Spinal cord (tissue), 10 donors: ENCODE data around the gene XYLT1. TPM values are rescaled to one million over a fixed set of nuclear protein-coding genes. Genes with fewer than 3 reads are reported as not detected.
A peak's percentile ranks its signal among the peaks of the same experiment; 100 is the strongest.
"Not testable (repeated sequence)": the region's sequence is repeated elsewhere in the genome, so short reads cannot be mapped to it uniquely, and the experiment has no call there.

Source experiments
- DNase-seq, 6 donors: peaks; one replicate each; pipeline versions ENCODE4 v3.0.0 to v3.0.0-alpha.2; 2013 to 2015; ENCODE audit warnings: low spot score in 6 of 6, low read depth in 4 of 6
- H3K27ac ChIP-seq: one replicate; pipeline ENCODE4 v1.5.1; 2013; ENCODE audit warnings: low read depth, low read length, control low read depth
- H3K27me3 ChIP-seq: one replicate; pipeline ENCODE4 v1.6.1; 2013; ENCODE audit warnings: low read length; ENCODE audit not compliant: control insufficient read depth, insufficient read depth
- H3K36me3 ChIP-seq: one replicate; pipeline ENCODE4 v1.6.1; 2013; ENCODE audit warnings: low read length; ENCODE audit not compliant: control insufficient read depth, insufficient read depth
- H3K4me1 ChIP-seq: one replicate; pipeline ENCODE4 v1.6.1; 2013; ENCODE audit warnings: low read length; ENCODE audit not compliant: control insufficient read depth, insufficient read depth
- H3K4me3 ChIP-seq: one replicate; pipeline ENCODE4 v1.5.1; 2013; ENCODE audit warnings: low read depth, low read length, control low read depth
- H3K9me3 ChIP-seq: one replicate; pipeline ENCODE4 v1.6.1; 2013; ENCODE audit warnings: low read length; ENCODE audit not compliant: control insufficient read depth, insufficient read depth
- WGBS: methylation state at CpG from one replicate; pipeline ENCODE4 v1.1.5; 2013; ENCODE audit warnings: missing lambda C conversion rate; ENCODE audit not compliant: insufficient coverage; 5-methylcytosine and 5-hydroxymethylcytosine counted together
- polyA plus RNA-seq, 2 donors: library from polyadenylated mRNA; unstranded; fragments of 120-200 nt; gene quantifications; one replicate each; pipeline ENCODE4 v1.2.1, GENCODE V29; 2013; ENCODE audit not compliant: insufficient read length in 2 of 2
- total RNA-seq, 2 donors: library from RNA; depleted of rRNA in 1 of 2; stranded (reverse); fragments of 120-200 nt in 1 of 2; fragments of >200 nt in 1 of 2; gene quantifications; one replicate each; pipeline versions ENCODE4 v1.2.3 to v1.2.4, GENCODE V29; 2013 to 2014
- donor health status: healthy.

Gene XYLT1
- total and polyA plus RNA-seq, 4 donors, result 13.0 to 17.0 (median 15.2) TPM

DNA sequence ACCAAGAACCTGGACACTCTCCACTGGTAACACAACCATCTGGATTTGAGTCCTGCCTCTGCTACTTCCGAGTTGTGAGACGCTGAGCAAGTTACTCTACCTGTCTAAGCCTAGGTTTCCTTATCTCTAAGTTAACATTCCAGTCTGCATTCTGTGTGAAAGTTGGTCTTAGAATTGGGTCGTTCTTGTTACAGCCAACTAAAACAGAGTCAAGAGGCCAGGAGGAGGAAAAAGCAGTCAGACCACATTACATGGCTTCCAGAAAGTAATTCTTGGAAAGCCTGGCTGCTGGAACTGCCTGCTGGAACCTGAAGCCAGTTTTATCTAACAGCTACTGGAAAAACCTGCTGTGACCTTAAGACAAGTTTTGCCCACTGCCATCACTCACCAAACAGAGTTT is 38.4 kb upstream of the XYLT1 start:
- DNase-seq, result no peak
- H3K4me3 ChIP-seq, result no peak overlapping the region
- no peaks in the 10 kb centered on the region for H3K36me3 ChIP-seq
- H3K9me3 ChIP-seq, result no peaks in the 10 kb centered on the region
- H3K27ac ChIP-seq, result no peak overlapping the region
- no peaks in the 10 kb centered on the region for H3K27me3 ChIP-seq
- no CpG with 5 or more reads among the region's 3 CpGs for WGBS
- no peaks in the 10 kb centered on the region for H3K4me1 ChIP-seq

DNA sequence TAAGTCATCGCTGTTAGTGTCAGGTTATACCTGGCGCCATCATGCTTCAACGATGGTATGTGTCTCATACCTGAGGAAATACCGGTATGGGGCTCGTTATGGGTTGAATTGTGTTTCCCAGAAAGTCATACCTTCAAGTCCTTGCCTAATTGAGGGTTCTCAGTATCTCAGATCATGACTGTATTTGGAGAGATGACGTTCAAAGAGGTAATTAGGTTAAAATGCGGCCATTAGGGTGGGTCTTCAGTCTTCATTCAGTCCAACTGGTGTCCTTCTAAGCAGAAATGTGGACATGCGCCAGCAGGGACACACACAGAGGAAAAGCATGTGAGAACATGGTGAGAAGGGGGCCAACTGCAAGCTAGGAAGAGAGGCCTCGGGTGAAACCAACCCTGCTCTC is 37.5 kb upstream of the XYLT1 start:
- H3K27ac ChIP-seq, result no peak overlapping the region
- 92% methylated on average over 8 of the region's 9 CpGs for WGBS
- H3K9me3 ChIP-seq, result no peaks in the 10 kb centered on the region
- H3K36me3 ChIP-seq, result no peaks in the 10 kb centered on the region
- H3K4me3 ChIP-seq, result no peak overlapping the region
- H3K27me3 ChIP-seq, result no peaks in the 10 kb centered on the region
- DNase-seq, result no peak
- no peaks in the 10 kb centered on the region for H3K4me1 ChIP-seq

DNA sequence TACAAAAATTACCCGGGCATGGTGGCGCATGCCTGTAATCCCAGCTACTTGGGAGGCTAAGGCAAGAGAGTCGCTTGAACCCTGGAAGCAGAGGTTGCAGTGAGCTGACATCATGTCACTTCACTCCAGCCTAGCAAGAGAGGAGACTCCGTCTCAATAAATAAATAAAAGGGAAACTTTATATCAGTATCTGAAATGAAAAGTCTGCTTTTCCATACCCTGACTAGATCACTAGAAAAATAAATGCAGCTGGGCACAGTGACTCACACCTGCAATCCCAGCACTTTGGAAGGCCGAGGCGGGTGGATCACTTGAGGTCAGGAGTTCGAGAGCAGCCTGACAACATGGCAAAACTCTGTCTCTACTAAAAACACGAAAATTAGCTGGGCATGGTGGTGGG is 36.8 kb upstream of the XYLT1 start:
- not testable (repeated sequence) for H3K27me3 ChIP-seq, H3K4me3 ChIP-seq, H3K4me1 ChIP-seq, H3K36me3 ChIP-seq, H3K27ac ChIP-seq, DNase-seq, H3K9me3 ChIP-seq
- WGBS, result 66% methylated on average over 4 of the region's 8 CpGs

DNA sequence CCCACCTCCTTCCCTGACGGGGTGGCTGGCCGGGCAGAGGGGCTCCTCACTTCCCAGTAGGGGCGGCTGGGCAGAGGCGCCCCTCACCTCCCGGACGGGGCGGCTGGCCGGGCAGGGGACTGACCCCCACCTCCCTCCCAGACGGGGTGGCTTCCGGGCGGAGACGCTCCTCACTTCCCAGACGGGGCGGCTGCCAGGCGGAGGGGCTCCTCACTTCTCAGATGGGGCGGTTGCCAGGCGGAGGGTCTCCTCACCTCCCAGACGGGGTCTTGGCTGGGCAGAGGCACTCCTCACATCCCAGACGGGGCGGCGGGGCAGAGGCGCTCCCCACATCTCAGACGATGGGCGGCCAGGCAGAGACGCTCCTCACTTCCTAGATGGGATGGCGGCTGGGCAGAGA is 35.1 kb upstream of the XYLT1 start:
- H3K9me3 ChIP-seq, H3K27me3 ChIP-seq, H3K36me3 ChIP-seq, H3K4me1 ChIP-seq, H3K27ac ChIP-seq, DNase-seq, H3K4me3 ChIP-seq: not testable (repeated sequence)
- WGBS, result 93% methylated on average over 9 of the region's 26 CpGs

DNA sequence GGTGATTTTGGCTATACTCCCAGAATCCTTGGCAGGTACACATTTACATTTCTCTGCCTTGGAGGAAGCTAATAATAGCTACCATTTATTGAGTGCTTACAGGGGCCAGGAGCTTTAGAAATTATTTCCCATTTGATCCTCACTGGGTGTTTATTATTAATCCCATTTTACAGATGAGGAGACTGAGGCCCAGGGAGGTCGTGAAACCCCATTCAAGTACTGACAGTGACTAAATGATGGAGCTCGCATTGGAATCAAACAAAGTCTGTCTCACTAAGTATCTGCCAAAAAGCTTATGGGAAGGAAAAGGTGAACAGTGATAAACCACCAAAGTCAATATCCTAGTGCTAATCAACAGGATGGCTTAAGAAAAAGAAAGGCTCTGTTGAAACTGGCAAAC is 33.3 kb upstream of the XYLT1 start:
- Histone ChIP-seq H3K9me3 (no peaks in the 10 kb centered on the region), H3K4me3 (no peak overlapping the region), H3K4me1 (no peaks in the 10 kb centered on the region), H3K27ac (no peak overlapping the region), H3K36me3 (no peaks in the 10 kb centered on the region), H3K27me3 (no peaks in the 10 kb centered on the region)
- peak in 1 of 6 donors; percentile 29 for DNase-seq
- WGBS, result no CpG with 5 or more reads among the region's 2 CpGs

DNA sequence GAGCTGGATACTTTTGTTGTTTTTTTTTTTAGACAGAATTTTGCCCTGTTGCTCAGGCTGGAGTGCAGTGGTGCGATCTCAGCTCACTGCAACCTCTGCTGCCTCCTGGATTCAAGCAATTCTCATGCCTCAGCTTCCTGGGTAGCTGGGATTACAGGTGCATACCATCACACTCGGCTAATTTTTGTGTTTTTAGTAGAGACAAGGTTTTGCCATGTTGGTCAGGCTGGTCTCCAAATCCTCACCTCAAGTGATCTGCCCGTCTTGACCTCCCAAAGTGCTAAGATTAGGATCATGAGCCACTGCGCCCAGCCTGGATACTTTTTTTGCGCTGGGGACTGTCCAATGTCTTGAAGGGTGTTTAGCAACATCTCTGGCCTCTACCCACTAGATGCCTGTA is 32.6 kb upstream of the XYLT1 start:
- no peaks in the 10 kb centered on the region for H3K36me3 ChIP-seq
- H3K4me3 ChIP-seq, result no peak overlapping the region
- H3K27me3 ChIP-seq, result no peaks in the 10 kb centered on the region
- H3K9me3 ChIP-seq, result no peaks in the 10 kb centered on the region
- WGBS, result 89% methylated on average over 4 of the region's 5 CpGs
- no peak for DNase-seq
- no peaks in the 10 kb centered on the region for H3K4me1 ChIP-seq
- H3K27ac ChIP-seq, result no peak overlapping the region

DNA sequence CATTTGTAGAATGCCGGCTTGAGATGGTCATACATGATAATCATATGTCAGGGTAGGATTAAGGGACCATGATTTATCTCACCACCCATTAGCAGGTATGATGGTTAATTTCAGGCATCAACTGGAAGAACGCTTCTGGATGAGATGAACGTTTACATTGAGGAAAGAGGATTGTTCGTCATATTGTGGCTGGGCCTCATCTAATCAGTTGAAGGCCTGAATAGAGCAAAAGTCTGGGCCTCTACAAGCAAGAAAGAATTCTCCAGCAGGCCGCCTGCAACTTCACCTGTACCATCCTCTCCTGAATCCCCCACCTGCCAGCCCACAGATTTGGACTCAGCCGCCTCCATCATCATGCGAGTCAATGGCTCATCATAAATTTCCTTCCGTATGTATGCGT is 30.6 kb upstream of the XYLT1 start:
- no peak overlapping the region for H3K27ac ChIP-seq
- H3K27me3 ChIP-seq, result no peaks in the 10 kb centered on the region
- H3K9me3 ChIP-seq, result no peaks in the 10 kb centered on the region
- H3K4me3 ChIP-seq, result no peak overlapping the region
- H3K4me1 ChIP-seq, result no peaks in the 10 kb centered on the region
- DNase-seq, result no peak
- WGBS, result 83% methylated on average over 8 of the region's 9 CpGs
- no peaks in the 10 kb centered on the region for H3K36me3 ChIP-seq

DNA sequence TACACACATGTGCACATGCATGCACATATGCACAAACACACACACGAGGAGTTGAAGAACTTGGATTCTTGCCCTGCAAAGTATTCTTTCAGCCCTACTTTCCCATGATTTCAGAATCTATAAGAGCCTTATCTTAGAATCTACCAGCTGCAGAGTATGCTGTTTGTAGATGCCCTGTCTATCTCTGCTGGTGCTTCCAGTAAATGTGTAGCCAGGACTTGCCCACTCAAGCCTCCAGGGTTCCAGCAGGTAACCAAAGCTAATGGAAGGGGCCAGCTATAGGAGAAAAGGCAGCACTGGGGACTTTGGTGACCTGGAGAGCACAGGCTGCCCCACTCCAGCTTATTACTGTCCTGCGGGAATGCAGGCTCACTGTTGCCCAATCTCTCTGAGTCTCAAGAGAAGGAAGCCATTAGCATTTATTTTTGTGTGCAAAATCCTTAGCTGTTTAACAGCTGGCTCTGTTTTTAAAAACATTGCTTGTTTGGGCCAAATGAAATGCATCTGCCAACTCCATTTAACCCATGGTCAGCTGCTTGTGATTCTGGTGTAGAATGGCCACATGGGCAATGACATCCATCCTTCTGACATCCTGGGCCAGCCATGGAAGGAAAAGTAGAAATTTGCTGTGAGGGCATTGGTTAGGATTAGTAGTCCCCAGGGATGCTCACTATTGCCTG is 28.6 kb upstream of the XYLT1 start:
- H3K27ac ChIP-seq, result no peak overlapping the region
- H3K36me3 ChIP-seq, result no peaks in the 10 kb centered on the region
- H3K4me1 ChIP-seq, result no peaks in the 10 kb centered on the region
- H3K4me3 ChIP-seq, result no peak overlapping the region
- no peaks in the 10 kb centered on the region for H3K9me3 ChIP-seq
- H3K27me3 ChIP-seq, result no peaks in the 10 kb centered on the region
- WGBS, result 90% methylated on average over 1 of the region's 2 CpGs
- DNase-seq, result peak in 1 of 6 donors; percentile 25

DNA sequence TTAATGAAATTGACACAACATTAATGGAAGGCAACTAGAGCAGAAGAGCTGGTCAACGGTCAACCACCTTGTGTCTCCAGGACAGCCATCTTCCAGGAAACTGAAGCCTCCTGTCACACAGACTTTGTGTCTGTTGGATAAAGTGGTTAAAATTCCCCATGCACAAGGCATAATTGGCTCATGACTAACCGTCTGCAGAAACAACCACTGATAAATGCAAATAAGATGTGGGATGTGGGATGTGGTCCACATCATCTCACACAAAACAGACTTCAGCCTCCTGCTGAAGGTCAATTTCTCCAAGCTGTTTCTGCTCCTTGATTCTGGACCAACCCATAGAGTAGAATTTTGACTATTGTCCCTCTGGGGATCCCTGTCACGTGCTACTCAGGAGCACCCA is 26.9 kb upstream of the XYLT1 start:
- Histone ChIP-seq H3K27me3 (no peaks in the 10 kb centered on the region), H3K4me3 (no peak overlapping the region), H3K36me3 (no peaks in the 10 kb centered on the region), H3K9me3 (no peaks in the 10 kb centered on the region), H3K27ac (no peak overlapping the region), H3K4me1 (no peaks in the 10 kb centered on the region)
- DNase-seq, result no peak
- no CpG with 5 or more reads among the region's 3 CpGs for WGBS

DNA sequence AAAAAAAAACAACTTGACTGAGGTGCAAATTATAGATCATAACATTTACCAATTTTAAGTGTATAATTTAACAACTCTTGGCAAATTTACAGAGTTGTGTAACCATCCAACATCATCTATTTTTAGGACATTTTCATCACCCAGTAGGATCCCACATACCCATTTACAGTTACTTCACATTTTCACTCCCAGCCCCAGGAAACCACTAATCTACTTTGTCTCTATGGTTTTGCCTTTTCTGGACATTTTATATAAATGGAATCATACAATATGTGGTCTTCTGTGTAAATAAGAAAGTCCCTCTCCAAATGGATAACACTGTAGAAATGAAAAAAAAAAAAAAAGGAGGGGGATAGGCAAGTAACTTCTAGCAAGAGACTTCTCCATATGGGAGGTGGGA is 26.1 kb upstream of the XYLT1 start:
- no peaks in the 10 kb centered on the region for H3K4me1 ChIP-seq
- no peak overlapping the region for H3K4me3 ChIP-seq
- no peaks in the 10 kb centered on the region for H3K9me3 ChIP-seq
- H3K27ac ChIP-seq, result no peak overlapping the region
- H3K36me3 ChIP-seq, result no peaks in the 10 kb centered on the region
- no peak for DNase-seq
- no peaks in the 10 kb centered on the region for H3K27me3 ChIP-seq
